PC-3 (cell line): Measurements from ENCODE around the gene SNX20. TPM values are rescaled to one million over a fixed set of nuclear protein-coding genes. Genes with fewer than 3 reads are reported as not detected.

Experiments used
- ATAC-seq: fragments of 200-7000 bp; cut with Tn5 transposase; 2 replicates; pipeline ENCODE4 v1.9.1; 2020; ENCODE audit warnings: mild to moderate bottlenecking, moderate library complexity
- BruUV-seq: library from RNA; stranded (reverse); fragments of 400-500 nt; replicated peaks from 2 replicates; lab custom pipeline; 2021; lab: Mats Ljungman, UMichigan
- CTCF ChIA-PET: fragments of 300-600 bp; sonication (Branson Sonifier 250); formaldehyde crosslinking; loops from one replicate; lab custom pipeline; 2022; ENCODE audit warnings: antibody characterized with exemption; lab: Charles Lee
- POLR2A ChIA-PET: fragments of 300-600 bp; sonication (Branson Sonifier 250); formaldehyde crosslinking; loops from one replicate; lab custom pipeline; 2022; ENCODE audit warnings: antibody characterized with exemption; ENCODE audit not compliant: unreplicated experiment; lab: Charles Lee
- DNase-seq: peaks from one replicate; pipeline ENCODE4 v3.0.0-alpha.2; 2015
- H2AFZ ChIP-seq: fragments of 300-600 bp; sonication (generic); 2 replicates; pipeline ENCODE4 v1.6.0; 2016; ENCODE audit warnings: antibody characterized with exemption, low read length
- H3F3A ChIP-seq: fragments of 300-600 bp; sonication (generic); one replicate; pipeline ENCODE4 v1.6.0; 2017; ENCODE audit warnings: antibody characterized with exemption, low read length, control low read depth, mild to moderate bottlenecking; ENCODE audit not compliant: unreplicated experiment
- H3K27ac ChIP-seq: fragments of 300-600 bp; sonication (generic); 2 replicates; pipeline ENCODE4 v1.5.1; 2016; ENCODE audit warnings: mild to moderate bottlenecking, low read length
- H3K27me3 ChIP-seq: fragments of 300-600 bp; sonication (generic); 2 replicates; pipeline ENCODE4 v1.6.1; 2016; ENCODE audit warnings: low read length, mixed read lengths
- H3K36me3 ChIP-seq: fragments of 300-600 bp; sonication (generic); 2 replicates; pipeline ENCODE4 v1.6.1; 2016; ENCODE audit warnings: low read depth, mixed run types, low read length, mixed read lengths
- H3K4me1 ChIP-seq: fragments of 300-600 bp; sonication (generic); 2 replicates; pipeline ENCODE4 v1.5.1; 2016; ENCODE audit warnings: low read length; ENCODE audit not compliant: insufficient read depth
- H3K4me2 ChIP-seq: fragments of 300-600 bp; sonication (generic); 2 replicates; pipeline ENCODE4 v1.6.0; 2016; ENCODE audit warnings: low read length
- H3K4me3 ChIP-seq: fragments of 300-600 bp; sonication (generic); 2 replicates; pipeline ENCODE4 v1.5.1; 2016; ENCODE audit warnings: mild to moderate bottlenecking, low read length, mixed read lengths
- H3K79me2 ChIP-seq: fragments of 300-600 bp; sonication (generic); 2 replicates; pipeline ENCODE4 v1.6.1; 2017; ENCODE audit warnings: low read length, mixed read lengths
- H3K9ac ChIP-seq: fragments of 300-600 bp; sonication (generic); 2 replicates; pipeline ENCODE4 v1.6.0; 2016; ENCODE audit warnings: mild to moderate bottlenecking, low read length
- H3K9me2 ChIP-seq: fragments of 300-600 bp; sonication (generic); replicated peaks from 2 replicates; pipeline ENCODE4 v1.6.1; 2016; ENCODE audit warnings: mixed run types, low read length, mixed read lengths
- H3K9me3 ChIP-seq: fragments of 300-600 bp; sonication (generic); 2 replicates; pipeline ENCODE4 v1.6.1; 2016; ENCODE audit warnings: low read length, mixed read lengths
- H4K20me1 ChIP-seq: fragments of 300-600 bp; sonication (generic); 2 replicates; pipeline ENCODE4 v1.6.1; 2016; ENCODE audit warnings: low read length, mixed read lengths
- CTCF ChIP-seq: fragments of 300-600 bp; sonication (generic); conservative IDR thresholded peaks from 2 replicates; pipeline ENCODE4 v1.5.1; 2017; ENCODE audit warnings: antibody characterized with exemption, low read depth, mild to moderate bottlenecking, low read length
- EZH2 ChIP-seq: fragments of 300-600 bp; sonication (generic); IDR thresholded peaks from one replicate; pipeline ENCODE4 v1.6.1; 2017; ENCODE audit warnings: antibody characterized with exemption, mild to moderate bottlenecking, low read length; ENCODE audit not compliant: unreplicated experiment
- EZH2phosphoT487 ChIP-seq: fragments of 300-600 bp; sonication (generic); IDR thresholded peaks from 2 replicates; pipeline ENCODE4 v1.6.1; 2018; ENCODE audit warnings: mild to moderate bottlenecking, antibody characterized with exemption, low read length, borderline replicate concordance
- intact Hi-C: fragments of 100-400 bp; cut with micrococcal nuclease; formaldehyde crosslinking; loops from 2 replicates; pipeline ENCODE4 v1.9.0; 2023
- total RNA-seq: library from RNA; depleted of rRNA; stranded (reverse); fragments of >200 nt; gene quantifications from 2 replicates; pipeline ENCODE4 v1.2.3, GENCODE V29; 2014

The SNX20 gene
- total RNA-seq, 1 experiment from 2014 or later = not detected

DNA sequence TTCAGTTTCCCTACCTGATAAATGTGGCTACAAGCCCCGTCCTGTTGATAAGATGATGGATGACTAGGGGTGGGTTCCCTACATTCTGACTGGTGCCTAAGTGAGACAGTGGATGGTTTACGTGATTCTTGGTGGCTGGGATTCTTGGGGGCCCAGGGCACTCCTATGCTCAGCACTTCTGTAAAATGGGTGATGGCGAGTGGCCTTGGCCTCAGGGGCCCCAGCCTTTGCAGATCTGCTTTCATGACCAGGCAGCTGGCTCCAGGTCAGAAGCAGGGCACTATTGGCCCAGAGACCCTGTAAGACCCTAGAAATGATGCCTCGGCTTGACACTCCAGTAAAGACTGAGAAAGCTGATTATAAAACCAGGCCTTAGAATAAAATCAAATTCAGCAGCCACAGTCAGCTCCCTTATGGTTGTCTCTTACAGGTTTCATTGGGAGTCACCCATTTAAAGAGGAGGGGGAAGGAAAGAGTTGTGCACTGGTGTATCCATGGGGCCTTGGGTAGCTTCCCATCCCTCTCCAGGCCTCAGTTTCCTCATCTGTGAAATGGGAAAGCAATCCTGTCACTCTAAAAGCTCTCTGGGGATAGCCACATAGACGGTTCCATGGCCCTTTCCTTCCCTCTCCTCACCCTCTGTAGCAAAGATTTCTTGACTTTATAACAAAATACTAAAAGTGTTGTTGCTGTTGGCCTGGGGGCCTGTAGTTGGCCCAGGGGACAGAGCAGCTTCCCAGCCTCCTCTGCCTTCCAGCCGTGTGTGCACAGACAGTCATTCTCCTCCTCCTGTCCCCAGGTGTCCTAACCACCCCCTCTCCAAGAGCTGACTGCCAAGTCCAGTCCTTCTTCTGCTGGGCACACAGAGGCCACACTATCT, 1.2 kb downstream of the SNX20 start:
- POLR2A ChIA-PET = no interaction called here
- no peak overlapping the region for H3K4me2 ChIP-seq
- no peak overlapping the region for H2AFZ ChIP-seq
- no peak for TF ChIP-seq EZH2
- TF ChIP-seq CTCF = no peak
- TF ChIP-seq EZH2phosphoT487 = no peak
- H3K27ac ChIP-seq = no peak overlapping the region
- intact Hi-C loops = no loop called here
- no peak for DNase-seq
- H3K4me3 ChIP-seq = no peak overlapping the region
- H3K36me3 ChIP-seq = no peaks in the 10 kb centered on the region
- CTCF ChIA-PET = no interaction called here
- H3K9ac ChIP-seq = no peak overlapping the region
- no peaks in the 10 kb centered on the region for H3K27me3 ChIP-seq
- no peak for ATAC-seq
- H3K9me3 ChIP-seq = no peaks in the 10 kb centered on the region
- no peaks in the 10 kb centered on the region for H3K9me2 ChIP-seq
- no peaks in the 10 kb centered on the region for H3K4me1 ChIP-seq
- H3K79me2 ChIP-seq = no peaks in the 10 kb centered on the region
- H3F3A ChIP-seq = no peaks in the 10 kb centered on the region
- BruUV-seq = no TSS peak
- no peaks in the 10 kb centered on the region for H4K20me1 ChIP-seq

GRCh38 chr16:50679266-50679665, 1.8 kb downstream of the SNX20 start:
- BruUV-seq = no TSS peak

More at GRCh38 chr16:50679266-50679665, 1.8 kb downstream of the SNX20 start:
- DNase-seq (no peak), ATAC-seq (no peak)
- ChIA-PET POLR2A (no interaction called here), CTCF (no interaction called here)
- Histone ChIP-seq H3K4me2 (no peak overlapping the region), H3F3A (no peaks in the 10 kb centered on the region), H3K79me2 (no peaks in the 10 kb centered on the region), H4K20me1 (no peaks in the 10 kb centered on the region), H3K9ac (no peak overlapping the region), H3K27ac (no peak overlapping the region), H3K9me2 (no peaks in the 10 kb centered on the region), H2AFZ (no peak overlapping the region), H3K27me3 (no peaks in the 10 kb centered on the region), H3K4me3 (no peak overlapping the region), H3K9me3 (no peaks in the 10 kb centered on the region), H3K4me1 (no peaks in the 10 kb centered on the region), H3K36me3 (no peaks in the 10 kb centered on the region)
- TF ChIP-seq EZH2phosphoT487 (no peak), EZH2 (no peak), CTCF (no peak)
- intact Hi-C loops = no loop called here
